Stimulated activated CD4-positive, alpha-beta T cell treated with anti-CD3 and anti-CD28 coated beads, Interleukin-15, amount 100 ng/mL, for 48 hours (primary cell): ENCODE results near the gene MVB12B.

Source experiments
- DNase-seq, 2 donors: peaks; one replicate each; pipeline ENCODE4 v3.0.0-alpha.2; 2020; ENCODE audit warnings: low read depth in 2 of 2

The MVB12B gene

DNA sequence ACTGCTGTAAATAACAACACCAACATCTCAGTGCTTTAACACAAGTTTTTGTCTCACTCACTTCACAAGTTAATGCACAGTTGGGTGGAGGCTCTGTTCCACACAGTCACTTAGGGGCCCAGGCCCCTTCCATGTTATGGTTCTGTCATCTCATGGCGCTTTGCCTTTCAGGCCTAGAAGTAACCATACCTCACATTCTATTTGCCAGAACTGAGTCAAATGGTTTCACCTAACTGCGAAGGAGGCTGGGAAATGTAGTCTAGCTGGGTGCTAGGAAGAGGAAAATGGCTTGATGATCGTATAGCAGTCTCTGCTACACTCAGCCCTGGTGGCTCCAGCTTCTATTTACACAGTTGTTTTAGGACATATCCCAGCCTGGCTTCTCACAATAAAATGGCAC, 23.1 kb upstream of the MVB12B start:
- DNase-seq = no peak

- no peak for DNase-seq
These were observed 22.2 kb upstream of the MVB12B start for GRCh38 chr9:126304207-126304970.

DNA sequence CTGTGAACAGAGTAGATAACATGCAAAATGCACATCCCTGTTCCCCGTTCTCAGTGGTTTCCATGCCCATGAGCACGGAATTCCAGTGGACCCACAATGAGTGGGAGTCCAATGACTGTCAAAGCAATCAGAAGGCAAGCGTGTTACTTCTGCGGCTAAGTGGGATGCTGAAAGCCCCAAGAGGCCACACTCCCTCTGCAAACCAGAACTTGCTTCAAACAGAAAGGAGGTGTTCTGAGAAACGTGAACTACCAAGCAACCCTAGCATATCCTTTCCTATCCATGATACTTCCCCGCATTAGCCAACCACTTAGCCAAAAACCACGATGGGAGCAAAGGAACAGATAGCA, 21.7 kb upstream of the MVB12B start:
- DNase-seq = no peak

GRCh38 chr9:126306071-126306647, 20.5 kb upstream of the MVB12B start:
- no peak for DNase-seq

- no peak for DNase-seq
These were observed 19.1 kb upstream of the MVB12B start for GRCh38 chr9:126307322-126308061.

DNA sequence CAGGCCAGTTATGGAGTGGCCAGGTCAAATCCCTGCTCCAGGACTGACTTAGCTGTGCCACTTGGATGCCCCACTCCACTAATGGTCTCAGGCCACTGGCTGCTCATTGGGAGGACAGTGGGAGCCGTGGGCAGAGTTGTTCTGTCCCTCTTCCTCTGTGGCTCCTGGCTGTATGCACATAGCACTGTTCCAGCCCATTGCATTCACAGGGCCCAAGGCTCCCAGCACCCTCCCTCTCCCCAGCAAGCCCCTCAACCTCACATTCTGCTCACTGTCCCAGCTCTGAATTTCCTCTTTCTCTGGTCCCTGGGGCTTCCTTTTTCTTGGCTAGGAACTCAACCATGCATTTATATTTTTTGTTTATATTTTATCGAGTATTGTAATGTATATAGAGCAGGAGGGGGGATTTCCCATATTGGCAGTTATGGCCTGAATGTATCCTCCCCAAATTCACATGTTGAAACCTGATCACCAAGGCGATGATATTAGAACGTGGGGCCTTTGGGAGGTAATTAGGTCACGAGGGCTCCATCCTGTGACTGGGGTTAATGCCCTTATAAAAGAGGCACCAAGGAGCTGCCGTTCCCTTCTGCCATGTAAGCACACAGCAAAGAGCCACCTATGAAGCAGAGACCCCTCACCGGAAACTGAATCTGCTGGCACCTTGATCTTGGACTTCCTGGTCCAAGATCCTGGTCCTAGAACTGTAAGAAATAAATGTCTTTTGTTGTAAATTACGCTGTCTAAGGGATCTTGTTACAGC, 17.0 kb upstream of the MVB12B start:
- no peak for DNase-seq

DNA sequence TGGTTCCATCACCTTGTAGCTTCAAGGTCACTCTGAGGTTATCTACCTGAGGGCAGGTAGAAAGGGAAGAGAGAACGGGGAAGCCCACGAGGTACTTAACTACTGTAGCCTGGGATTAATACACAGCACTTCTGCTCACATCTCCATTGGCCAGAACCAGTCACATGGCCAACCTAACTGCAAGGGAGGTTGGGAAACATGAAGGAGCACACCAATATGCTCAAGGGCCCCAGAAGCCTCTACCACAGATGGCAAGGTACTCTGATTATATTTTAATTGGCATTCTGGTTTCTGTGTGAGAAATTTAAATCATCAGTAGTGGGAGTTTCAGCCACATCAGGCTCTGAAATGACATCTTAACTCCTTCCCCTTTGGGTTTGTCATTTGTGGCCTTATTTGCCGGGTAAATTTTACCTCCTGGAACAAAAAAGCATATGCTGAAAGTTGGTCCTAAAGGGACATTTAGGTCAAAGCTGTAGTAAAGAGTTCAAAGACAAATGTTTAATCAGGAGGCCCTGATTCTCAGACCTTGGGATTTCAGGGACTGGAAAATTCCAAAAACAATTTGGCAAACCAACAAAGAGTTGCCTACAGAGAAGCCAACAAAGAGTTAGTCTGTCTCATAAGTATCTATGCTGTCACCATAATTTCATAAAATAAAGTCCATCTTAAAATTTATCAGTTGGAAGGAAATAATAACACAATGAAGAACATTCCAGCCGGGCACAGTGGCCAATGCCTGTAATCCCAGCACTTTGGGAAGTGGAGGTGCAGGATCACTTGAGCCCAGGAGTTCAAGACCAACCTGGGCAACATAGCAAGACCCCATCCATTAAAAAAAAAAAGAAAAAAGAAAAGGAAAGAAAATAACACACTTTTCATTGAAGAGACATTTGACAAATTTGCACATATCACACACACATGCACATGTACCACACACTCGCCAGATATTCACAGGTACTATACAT, 13.8 kb upstream of the MVB12B start:
- DNase-seq = no peak

- no peak for DNase-seq
These were observed 10.5 kb upstream of the MVB12B start for GRCh38 chr9:126316085-126316655.

DNA sequence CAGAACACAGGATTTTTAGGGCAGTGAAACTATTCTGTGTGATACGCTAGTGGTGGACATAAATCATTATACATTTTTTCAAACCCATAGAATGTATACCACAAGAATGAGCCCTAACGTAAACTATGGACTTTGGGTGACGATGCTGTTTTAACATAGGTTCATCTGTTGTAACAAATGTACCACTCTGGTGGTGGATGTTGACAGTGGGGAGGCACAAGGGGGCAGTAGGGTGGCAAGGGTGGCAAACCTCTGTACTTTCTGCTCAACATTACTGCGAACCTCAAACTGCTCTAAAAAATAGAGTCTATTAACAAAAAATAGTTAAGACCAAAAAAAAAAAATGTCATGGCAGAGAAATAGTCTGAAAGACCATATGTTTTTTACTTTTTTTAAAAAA, 9.1 kb upstream of the MVB12B start:
- no peak for DNase-seq

GRCh38 chr9:126318858-126319257, 7.8 kb upstream of the MVB12B start:
- no peak for DNase-seq

GRCh38 chr9:126319671-126320070, 7.0 kb upstream of the MVB12B start:
- no peak for DNase-seq

DNA sequence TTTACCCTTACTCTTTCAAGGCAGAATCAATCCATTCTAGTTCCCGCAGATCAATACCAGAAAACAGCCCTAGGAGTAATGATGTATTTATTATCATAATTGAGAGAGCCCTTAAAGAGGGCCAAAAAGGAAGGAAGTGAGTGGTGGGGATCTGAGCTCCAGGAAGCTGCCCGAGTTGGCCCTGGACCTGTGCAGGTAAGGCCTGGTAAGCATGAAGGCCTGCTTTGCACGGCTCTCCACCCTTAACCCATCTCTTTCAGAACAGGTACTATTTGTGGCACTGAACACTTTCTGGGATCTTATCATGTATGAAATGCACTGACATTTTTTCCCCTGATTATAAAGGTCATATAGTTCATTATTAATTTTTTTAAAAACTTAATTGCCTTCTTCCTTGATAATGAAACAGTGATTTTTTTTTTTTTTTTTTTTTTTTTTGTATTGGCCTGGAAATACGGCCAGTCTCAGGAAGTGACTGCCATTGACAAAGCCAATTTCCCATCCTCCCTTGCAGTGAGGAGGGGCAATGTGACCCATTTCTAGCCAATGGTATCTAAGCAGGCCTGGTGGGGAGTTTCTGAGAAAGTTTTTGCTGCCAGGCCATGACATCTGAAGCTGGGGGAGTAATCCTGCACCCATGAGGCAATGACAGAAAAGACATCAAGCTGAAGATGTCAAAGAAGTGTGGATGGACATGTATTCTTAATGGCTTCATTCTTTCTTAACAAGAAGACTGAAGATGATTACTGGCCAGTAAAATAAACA, 6.3 kb upstream of the MVB12B start:
- no peak for DNase-seq

- no peak for DNase-seq
These were observed 4.9 kb upstream of the MVB12B start for GRCh38 chr9:126321742-126322141.

DNA sequence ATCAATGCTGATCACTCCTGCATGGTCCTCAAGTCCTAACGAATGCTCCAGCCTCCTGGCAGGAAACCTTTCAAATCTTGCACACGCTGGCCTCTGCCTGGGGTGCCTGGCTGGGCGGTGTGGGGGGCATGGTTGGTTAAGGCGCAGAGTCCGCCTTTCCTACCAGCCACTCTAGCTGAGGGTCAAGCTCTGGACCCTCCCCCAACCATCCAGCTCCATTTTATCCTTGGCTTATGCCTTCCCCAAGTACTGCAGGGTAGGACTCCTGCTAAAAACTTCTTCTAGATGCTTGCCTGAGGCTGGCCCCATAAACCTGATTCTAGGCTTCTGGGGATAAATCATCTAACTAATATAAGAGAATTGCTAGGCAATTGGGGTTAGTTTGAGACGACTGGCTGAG, 808 bp upstream of the MVB12B start:
- no peak for DNase-seq

GRCh38 chr9:126327006-126327713, 531 bp downstream of the MVB12B start:
- no peak for DNase-seq

DNA sequence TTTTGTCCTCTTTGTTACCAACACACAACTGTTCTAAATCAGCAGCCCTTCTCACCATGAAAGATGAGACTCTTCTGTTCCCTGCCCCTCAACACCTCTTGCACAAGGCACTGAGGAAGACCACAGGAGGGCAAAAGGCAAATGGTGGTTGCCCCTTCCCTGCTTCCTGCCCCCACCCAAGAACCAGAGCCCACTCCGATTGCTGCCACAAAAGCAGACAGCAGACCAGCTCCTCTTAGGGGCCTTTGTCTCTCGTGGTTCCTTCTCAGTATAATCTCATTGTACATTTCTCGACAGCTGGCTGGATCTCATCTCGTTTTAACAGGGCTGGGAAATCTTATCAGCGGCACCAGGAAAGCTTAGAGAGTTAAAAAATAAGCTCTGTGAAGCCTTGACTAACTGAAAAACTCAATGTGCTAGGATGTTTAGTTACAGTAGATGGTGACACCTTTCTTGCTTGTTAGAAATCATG, 1.1 kb downstream of the MVB12B start:
- DNase-seq = no peak

GRCh38 chr9:126328407-126328806, 1.8 kb downstream of the MVB12B start:
- DNase-seq = no peak

GRCh38 chr9:126329476-126330275, 3.0 kb downstream of the MVB12B start:
- no peak for DNase-seq
